ENCODE results near the gene RAET1E.
"Not testable (repeated sequence)": the region's sequence is repeated elsewhere in the genome, so short reads cannot be mapped to it uniquely, and the experiment has no call there.

RAET1E gene

GRCh38 chr6:149860513-149860833, 37.4 kb downstream of the RAET1E start:
- DNase-seq = no peak

DNA sequence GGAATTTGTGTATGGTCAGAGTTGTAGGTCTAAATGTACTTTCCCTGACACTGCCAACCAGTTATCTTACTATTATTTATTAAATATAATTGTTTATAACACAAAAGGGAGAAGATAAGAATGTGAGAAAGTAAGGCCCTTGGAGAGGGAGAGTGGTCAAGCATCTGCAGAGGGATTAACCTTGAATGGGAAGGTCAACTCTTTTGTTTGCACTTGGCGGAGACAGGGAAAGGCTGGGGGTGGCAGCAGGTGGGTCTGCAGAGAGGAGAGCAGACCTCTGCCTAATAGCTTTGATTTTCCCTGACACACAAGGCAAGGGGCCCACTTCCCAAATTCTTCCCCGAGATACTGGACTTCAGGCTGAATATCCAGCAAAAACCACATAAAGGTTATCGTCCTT, 38.0 kb downstream of the RAET1E start:
- DNase-seq = no peak

DNA sequence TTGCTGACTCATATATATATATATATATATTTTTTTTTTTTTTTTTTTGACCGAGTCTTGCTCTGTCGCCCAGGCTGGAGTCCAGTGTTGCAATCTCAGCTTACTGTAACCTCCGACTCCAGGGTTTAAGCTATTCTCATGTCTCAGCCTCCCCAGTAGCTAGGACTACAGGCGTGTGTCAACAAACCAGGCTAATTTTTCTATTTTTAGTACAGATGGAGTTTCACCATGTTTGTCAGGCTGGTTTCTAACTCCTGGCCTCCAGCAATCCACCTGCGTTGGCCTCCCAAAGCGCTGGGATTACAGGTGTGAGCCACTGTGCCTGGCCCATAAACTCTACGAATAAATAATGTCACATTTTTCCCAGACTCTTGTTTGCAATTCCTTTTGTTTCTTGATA, 38.5 kb downstream of the RAET1E start:
- no peak for DNase-seq

DNA sequence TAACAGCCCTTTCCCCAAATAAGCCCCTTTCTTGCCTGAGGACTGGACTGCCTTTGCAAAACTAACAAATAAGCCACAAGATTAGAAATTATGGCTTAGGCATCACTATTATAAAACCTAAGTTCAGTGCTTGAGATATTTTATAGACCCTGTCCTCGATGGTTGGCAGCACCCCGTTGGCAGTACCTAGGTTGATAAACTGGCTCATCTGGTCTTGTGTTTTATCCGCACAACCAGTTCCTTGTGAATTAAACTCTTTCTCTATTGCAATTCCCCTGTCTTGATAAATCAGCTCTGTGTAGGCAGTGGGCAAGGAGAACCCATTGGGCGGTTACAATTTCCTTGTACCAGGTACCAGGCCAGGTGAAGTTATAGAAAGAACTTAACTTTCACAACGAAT, 40.4 kb downstream of the RAET1E start:
- no peak for DNase-seq

DNA sequence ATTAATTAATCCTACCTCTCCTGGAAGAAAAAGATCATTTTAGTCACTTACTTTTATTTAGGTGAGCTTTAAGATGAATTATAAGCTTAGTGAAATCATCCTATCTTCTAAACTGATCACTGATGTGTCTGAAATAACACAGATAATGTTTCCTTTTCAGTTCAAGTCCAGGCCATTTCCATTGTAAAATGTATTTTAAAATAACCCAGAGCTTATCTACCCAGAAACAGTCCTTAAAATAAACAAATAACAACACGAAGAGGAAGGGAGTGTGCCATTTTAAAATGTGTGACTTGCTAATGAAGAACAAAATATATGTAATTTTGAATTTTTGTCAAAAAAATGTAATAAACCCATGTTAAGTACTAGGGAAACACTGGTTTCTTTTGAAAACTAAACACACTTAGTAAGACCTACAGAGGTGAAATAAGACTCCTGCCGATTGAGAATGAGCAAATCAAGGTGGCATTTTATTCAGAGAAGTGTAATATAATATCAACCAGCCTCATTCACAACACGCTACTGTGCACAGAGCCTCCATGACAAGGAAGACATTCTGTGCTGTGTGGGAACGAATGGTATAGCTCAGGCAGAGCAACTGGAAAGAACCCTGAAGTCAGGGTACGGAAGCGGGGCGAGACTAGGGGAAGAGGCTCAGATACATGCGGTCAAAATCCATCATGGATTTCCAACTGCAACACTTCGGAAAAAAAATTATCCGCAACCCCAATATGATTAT, 41.5 kb downstream of the RAET1E start:
- DNase-seq = no peak

DNA sequence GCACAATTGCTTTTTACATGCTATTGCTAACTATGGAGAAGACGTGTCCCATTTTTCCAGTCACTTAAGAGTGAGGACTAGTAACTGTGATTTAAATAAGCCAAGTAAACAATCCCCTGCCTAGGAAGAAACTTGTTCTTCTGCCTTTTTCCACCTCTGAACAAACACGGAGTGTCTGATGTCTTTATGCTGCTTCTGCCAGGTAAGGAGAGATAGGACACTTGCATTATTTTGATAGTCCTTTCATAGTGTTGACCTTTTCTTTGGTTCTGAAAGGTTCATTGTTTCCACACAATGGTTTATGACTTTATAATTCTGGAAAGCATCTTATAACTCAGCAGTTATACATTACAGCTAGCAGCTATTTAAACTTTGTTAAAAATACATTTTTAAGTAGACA, 42.2 kb downstream of the RAET1E start:
- no peak for DNase-seq

GRCh38 chr6:149855040-149855654, 42.8 kb downstream of the RAET1E start:
- no peak for DNase-seq

- no peak for DNase-seq
These were observed 43.4 kb downstream of the RAET1E start for GRCh38 chr6:149854532-149854931.

- DNase-seq = not testable (repeated sequence)
These were observed 43.9 kb downstream of the RAET1E start for GRCh38 chr6:149854017-149854416.

- DNase-seq = no peak
These were observed 45.0 kb downstream of the RAET1E start for GRCh38 chr6:149852881-149853280.

DNA sequence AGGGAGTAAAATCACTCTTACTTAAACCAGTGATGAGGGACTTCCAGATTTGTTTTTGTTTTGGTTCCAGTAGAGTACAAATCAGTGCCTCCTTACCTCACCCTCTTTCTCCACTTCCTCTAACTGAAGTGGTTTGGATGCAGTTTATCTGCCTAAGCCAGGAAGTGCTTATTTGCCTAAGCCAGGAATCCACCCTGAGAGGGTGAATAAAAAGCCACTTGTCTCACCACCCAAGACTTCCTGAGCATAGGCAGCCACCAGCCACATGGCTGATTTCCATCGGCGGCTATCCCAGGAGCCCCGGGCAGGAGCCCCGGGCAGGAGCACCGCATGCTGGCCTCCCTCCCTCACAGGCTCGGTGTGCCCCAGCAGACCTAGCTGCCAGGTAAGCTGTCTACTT, 45.7 kb downstream of the RAET1E start:
- DNase-seq = no peak

- DNase-seq = no peak
These were observed 46.3 kb downstream of the RAET1E start for GRCh38 chr6:149851461-149852110.

DNA sequence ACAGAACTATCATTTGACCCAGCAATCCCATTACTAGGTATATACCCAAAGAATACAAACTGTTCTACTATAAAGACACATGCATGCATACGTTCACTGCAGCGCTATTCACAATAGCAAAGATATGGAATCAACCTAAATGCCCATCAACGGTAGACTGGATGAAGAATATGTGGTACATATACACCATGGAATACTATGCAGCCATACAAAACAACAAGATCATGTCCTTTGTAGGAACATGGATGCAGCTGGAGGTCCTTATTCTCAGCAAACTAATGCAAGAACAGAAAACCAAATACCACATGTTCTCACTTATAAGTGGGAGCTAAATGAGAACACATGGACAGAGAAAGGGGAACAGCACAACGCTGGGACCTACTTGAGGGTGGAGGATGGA, 49.6 kb downstream of the RAET1E start:
- not testable (repeated sequence) for DNase-seq

Data from NCI-H526 treated with DMSO at 0.1 percent for 48 hours (cell line).